22Rv1 (cell line): ENCODE results near the gene MPRIP.

ENCODE experiments used
- H3K27ac ChIP-seq: fragments of 450-650 bp; 2 replicates; pipeline ENCODE4 v1.5.1; 2017
- CTCF ChIP-seq: fragments of 450-650 bp; IDR thresholded peaks from 2 replicates; pipeline ENCODE4 v1.5.1; 2017; ENCODE audit warnings: mild to moderate bottlenecking
- ZFX ChIP-seq: fragments of 450-650 bp; IDR thresholded peaks from 2 replicates; pipeline ENCODE4 v1.6.1; 2017; ENCODE audit warnings: antibody characterized with exemption, borderline replicate concordance

MPRIP gene

GRCh38 chr17:17027442-17028058, 14.7 kb upstream of the MPRIP start:
- no peak overlapping the region for H3K27ac ChIP-seq
- TF ChIP-seq ZFX: no peak
- TF ChIP-seq CTCF: no peak

GRCh38 chr17:17028059-17028877, 14.0 kb upstream of the MPRIP start:
- H3K27ac ChIP-seq: no peak overlapping the region
- no peak for TF ChIP-seq CTCF

- TF ChIP-seq ZFX: no peak
- no peak for TF ChIP-seq CTCF
Measured at GRCh38 chr17:17028878-17029535, 13.2 kb upstream of the MPRIP start.

GRCh38 chr17:17029938-17030337, 12.3 kb upstream of the MPRIP start:
- H3K27ac ChIP-seq: no peak overlapping the region
- TF ChIP-seq ZFX (no peak), CTCF (no peak)

More at GRCh38 chr17:17028878-17029535, 13.2 kb upstream of the MPRIP start:
- H3K27ac ChIP-seq: no peak overlapping the region

GRCh38 chr17:17030515-17031211, 11.6 kb upstream of the MPRIP start:
- H3K27ac ChIP-seq: no peak overlapping the region

GRCh38 chr17:17032131-17032692, 10.0 kb upstream of the MPRIP start:
- TF ChIP-seq CTCF: no peak
- no peak for TF ChIP-seq ZFX
- H3K27ac ChIP-seq: no peak overlapping the region

More at GRCh38 chr17:17030515-17031211, 11.6 kb upstream of the MPRIP start:
- TF ChIP-seq ZFX: no peak

GRCh38 chr17:17033466-17033865, 8.8 kb upstream of the MPRIP start:
- TF ChIP-seq CTCF: no peak
- TF ChIP-seq ZFX: no peak
- no peak overlapping the region for H3K27ac ChIP-seq
